IMR-90 (cell line): ENCODE measurements around the gene CIAO3. TPM values are rescaled to one million over a fixed set of nuclear protein-coding genes. Genes with fewer than 3 reads are reported as not detected.

Experiments
- ATAC-seq: fragments of 200-7000 bp; cut with Tn5 transposase; 2 replicates; pipeline ENCODE4 v1.9.1; 2020; ENCODE audit warnings: low read depth, mild to moderate bottlenecking, moderate library complexity
- BruUV-seq: library from RNA; stranded (reverse); fragments of 400-500 nt; replicated peaks from 2 replicates; lab custom pipeline; 2021; lab: Mats Ljungman, UMichigan
- CTCF ChIA-PET: fragments of 300-600 bp; formaldehyde crosslinking; extraction: SDS; loops from one replicate; lab custom pipeline; 2021; ENCODE audit warnings: antibody characterized with exemption; lab: Yijun Ruan, JAX
- POLR2A ChIA-PET: fragments of 300-600 bp; sonication (Branson Sonifier 250); formaldehyde crosslinking; loops from one replicate; lab custom pipeline; 2022; ENCODE audit warnings: antibody characterized with exemption; ENCODE audit not compliant: unreplicated experiment; lab: Charles Lee
- DNase-seq: peaks from one replicate; pipeline ENCODE4 v3.0.0; 2013
- H2AFZ ChIP-seq: replicated peaks from 2 replicates; pipeline ENCODE3; 2013; ENCODE audit warnings: low read length, mild to moderate bottlenecking; ENCODE audit not compliant: poor library complexity
- H2AK5ac ChIP-seq: 2 replicates; pipeline ENCODE4 v1.6.1; 2013; ENCODE audit warnings: low read depth, low read length, inconsistent platforms
- H2AK9ac ChIP-seq: replicated peaks from 2 replicates; pipeline ENCODE3; 2013; ENCODE audit warnings: mild to moderate bottlenecking, low read depth, low read length, moderate library complexity; ENCODE audit not compliant: poor library complexity
- H2BK120ac ChIP-seq: 2 replicates; pipeline ENCODE4 v1.6.1; 2013; ENCODE audit warnings: low read depth, low read length, inconsistent platforms
- H2BK15ac ChIP-seq: 3 replicates; pipeline ENCODE4 v1.6.1; 2013; ENCODE audit warnings: low read depth, low read length, inconsistent platforms
- H2BK20ac ChIP-seq: 2 replicates; pipeline ENCODE4 v1.6.1; 2013; ENCODE audit warnings: low read depth, mild to moderate bottlenecking, inconsistent platforms, low read length, moderate library complexity
- H2BK5ac ChIP-seq: 2 replicates; pipeline ENCODE4 v1.6.1; 2013; ENCODE audit warnings: mild to moderate bottlenecking, low read depth, low read length, inconsistent platforms; ENCODE audit not compliant: poor library complexity, severe bottlenecking
- H3K14ac ChIP-seq: replicated peaks from 2 replicates; pipeline ENCODE4 v1.6.1; 2013; ENCODE audit warnings: low read depth, low read length, inconsistent platforms
- H3K18ac ChIP-seq: 2 replicates; pipeline ENCODE4 v1.6.1; 2013; ENCODE audit warnings: low read depth, low read length, control low read depth
- H3K23ac ChIP-seq: 2 replicates; pipeline ENCODE4 v1.6.1; 2013; ENCODE audit warnings: low read depth, low read length, inconsistent platforms
- H3K27ac ChIP-seq: 2 replicates; pipeline ENCODE4 v1.5.1; 2013; ENCODE audit warnings: mild to moderate bottlenecking, control low read depth, low read length; ENCODE audit not compliant: insufficient read depth
- H3K27me3 ChIP-seq: 2 replicates; pipeline ENCODE4 v1.6.1; 2013; ENCODE audit warnings: low read length; ENCODE audit not compliant: control insufficient read depth, insufficient read depth
- H3K36me3 ChIP-seq: 2 replicates; pipeline ENCODE4 v1.6.1; 2013; ENCODE audit warnings: low read length, mixed read lengths; ENCODE audit not compliant: control insufficient read depth, insufficient read depth
- H3K4ac ChIP-seq: 2 replicates; pipeline ENCODE4 v1.6.1; 2013; ENCODE audit warnings: low read depth, low read length, inconsistent platforms
- H3K4me1 ChIP-seq: 2 replicates; pipeline ENCODE4 v1.6.1; 2013; ENCODE audit warnings: low read length, mixed read lengths; ENCODE audit not compliant: control insufficient read depth, insufficient read depth
- H3K4me2 ChIP-seq: 2 replicates; pipeline ENCODE4 v1.6.1; 2013; ENCODE audit warnings: low read depth, mild to moderate bottlenecking, control low read depth, low read length, moderate library complexity
- H3K4me3 ChIP-seq: 2 replicates; pipeline ENCODE4 v1.5.1; 2013; ENCODE audit warnings: low read depth, mild to moderate bottlenecking, control low read depth, low read length, moderate library complexity; ENCODE audit not compliant: insufficient read depth
- H3K56ac ChIP-seq: 2 replicates; pipeline ENCODE4 v1.6.1; 2013; ENCODE audit warnings: low read length, inconsistent platforms; ENCODE audit not compliant: insufficient read depth; ENCODE audit errors: extremely low read depth
- H3K79me1 ChIP-seq, 2 experiments: 2 replicates each; pipeline ENCODE4 v1.6.1; 2013; ENCODE audit warnings: low read length in 2 of 2, inconsistent platforms in 1 of 2, low read depth in 1 of 2
- H3K9ac ChIP-seq: 2 replicates; pipeline ENCODE4 v1.6.1; 2013; ENCODE audit warnings: low read depth, low read length, control low read depth
- H3K9me1 ChIP-seq: 2 replicates; pipeline ENCODE4 v1.6.1; 2013; ENCODE audit warnings: low read length, inconsistent platforms; ENCODE audit not compliant: insufficient read depth
- H3K9me3 ChIP-seq: 2 replicates; pipeline ENCODE4 v1.6.1; 2013; ENCODE audit warnings: low read length; ENCODE audit not compliant: control insufficient read depth, insufficient read depth
- H4K20me1 ChIP-seq: 2 replicates; pipeline ENCODE4 v1.6.1; 2013; ENCODE audit warnings: low read length, inconsistent platforms; ENCODE audit not compliant: insufficient read depth
- H4K5ac ChIP-seq: 2 replicates; pipeline ENCODE4 v1.6.1; 2013; ENCODE audit warnings: mild to moderate bottlenecking, low read depth, low read length, control low read depth
- H4K8ac ChIP-seq, 2 experiments: 2 replicates each; pipeline ENCODE4 v1.6.1; 2013; ENCODE audit warnings: low read depth in 2 of 2, low read length in 2 of 2, control low read depth in 1 of 2, inconsistent platforms in 1 of 2
- H4K91ac ChIP-seq: 2 replicates; pipeline ENCODE4 v1.6.1; 2013; ENCODE audit warnings: low read depth, low read length, inconsistent platforms; ENCODE audit not compliant: insufficient read depth
- BHLHE40 ChIP-seq: fragments of 150-350 bp; IDR thresholded peaks from 2 replicates; pipeline ENCODE4 v1.6.1; 2016; ENCODE audit warnings: mild to moderate bottlenecking, low read depth, low read length
- CEBPB ChIP-seq: IDR thresholded peaks from 2 replicates; pipeline ENCODE4 v1.6.1; 2012; ENCODE audit warnings: low read depth, low read length, improper control_type of control experiment
- CHD1 ChIP-seq: IDR thresholded peaks from 2 replicates; pipeline ENCODE4 v1.6.1; 2012; ENCODE audit warnings: low read depth, low read length, improper control_type of control experiment
- MAFK ChIP-seq: IDR thresholded peaks from 2 replicates; pipeline ENCODE4 v1.6.1; 2012; ENCODE audit warnings: low read depth, low read length, improper control_type of control experiment
- POLR2A ChIP-seq: IDR thresholded peaks from 2 replicates; pipeline ENCODE4 v1.6.1; 2012; ENCODE audit warnings: mild to moderate bottlenecking, low read depth, low read length
- WGBS, 2 experiments: methylation state at CpG; one replicate each; pipeline versions ENCODE4 v1.1.5 to v1.1.7; 2013; ENCODE audit warnings: missing lambda C conversion rate in 2 of 2; ENCODE audit not compliant: insufficient read length in 1 of 2; ENCODE audit errors: extremely low coverage in 2 of 2; 5-methylcytosine and 5-hydroxymethylcytosine counted together
- dilution Hi-C: fragments of 300-500 bp; cut with HindIII; formaldehyde crosslinking; loops from one replicate; pipeline ENCODE4 v1.14.3; 2018; ENCODE audit warnings: low sequenced_read_pairs; ENCODE audit not compliant: unreplicated experiment
- in situ Hi-C: fragments of 300-500 bp; cut with MboI; formaldehyde crosslinking; loops from 3 replicates; pipeline ENCODE4 v1.14.3; 2019; ENCODE audit warnings: low sequenced_read_pairs, inconsistent platforms, mixed read lengths
- intact Hi-C: fragments of 100-400 bp; cut with micrococcal nuclease; formaldehyde crosslinking; loops from 2 replicates; pipeline ENCODE4 v1.10.0; 2022
- polyA plus RNA-seq, 3 experiments: library from polyadenylated mRNA; depleted of rRNA; stranded (reverse); fragments of >200 nt; gene quantifications; 2 replicates each; pipeline ENCODE4 v1.2.3, GENCODE V29; 2012; ENCODE audit warnings: low replicate concordance in 1 of 3
- total RNA-seq: library from RNA; depleted of rRNA; stranded (reverse); fragments of >200 nt; gene quantifications from 2 replicates; pipeline ENCODE4 v1.2.3, GENCODE V29; 2012

Gene CIAO3
- total and polyA plus RNA-seq, 2 of the 4 experiments (the other 2 are of a cell fraction), result 17.0 to 20.2 TPM

DNA sequence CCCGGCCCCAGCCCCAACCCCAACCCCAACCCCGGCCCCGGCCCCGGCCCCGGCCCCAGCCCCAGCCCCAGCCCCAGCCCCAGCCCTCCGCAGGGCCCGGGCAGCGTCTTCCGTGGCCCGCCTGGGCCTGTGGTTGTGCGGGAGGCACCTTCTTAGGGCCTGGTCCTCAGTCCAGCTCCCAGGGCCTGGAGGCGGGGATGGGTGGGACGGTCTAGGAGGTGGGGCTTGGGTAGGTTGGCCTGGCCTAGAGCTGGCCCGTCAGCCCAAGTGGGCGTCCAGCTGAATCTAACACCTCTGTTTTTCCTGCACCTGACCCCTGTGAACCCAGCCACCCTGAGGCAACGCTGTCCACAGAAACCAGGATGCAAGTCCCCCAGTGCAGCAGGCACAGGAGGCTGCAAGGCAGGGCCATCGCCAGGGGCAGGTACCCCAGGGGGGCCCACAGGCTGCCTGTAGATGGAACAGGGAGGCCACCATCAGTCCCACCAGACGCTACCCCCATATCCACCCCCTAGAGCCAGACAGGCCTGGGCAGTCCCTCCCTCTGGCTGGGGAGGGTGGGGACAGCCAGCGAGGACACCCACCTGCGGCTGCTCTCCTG, 28.5 kb upstream of the CIAO3 start:
- no peak overlapping the region for H3K18ac ChIP-seq
- no peak overlapping the region for H3K14ac ChIP-seq
- H3K9ac ChIP-seq, result no peak overlapping the region
- no peak overlapping the region for H2AFZ ChIP-seq
- H3K4me3 ChIP-seq, result no peak overlapping the region
- H3K4me1 ChIP-seq, result no peaks in the 10 kb centered on the region
- no peak overlapping the region for H2AK5ac ChIP-seq
- ChIA-PET POLR2A (no interaction called here), CTCF (no interaction called here)
- no peak overlapping the region for H4K8ac ChIP-seq
- WGBS, 2 experiments, result 29% methylated on average over 5 of the region's 20 CpGs; no CpG with 5 or more reads in 1 of the 2 experiments
- no peak overlapping the region for H3K56ac ChIP-seq
- no peak overlapping the region for H3K4ac ChIP-seq
- dilution Hi-C loops (no loop called here), intact Hi-C loops (no loop called here), in situ Hi-C loops (no loop called here)
- no TSS peak for BruUV-seq
- ATAC-seq (no peak), DNase-seq (no peak)
- no peak overlapping the region for H2BK120ac ChIP-seq
- H3K27ac ChIP-seq, result no peak overlapping the region
- H3K9me3 ChIP-seq, result no peaks in the 10 kb centered on the region
- H3K79me1 ChIP-seq, result no peaks in the 10 kb centered on the region
- no peak overlapping the region for H3K4me2 ChIP-seq
- H3K23ac ChIP-seq, result no peak overlapping the region
- H3K36me3 ChIP-seq, result no peaks in the 10 kb centered on the region
- H4K5ac ChIP-seq, result no peak overlapping the region
- no peaks in the 10 kb centered on the region for H4K20me1 ChIP-seq
- H2BK5ac ChIP-seq, result no peak overlapping the region
- H3K9me1 ChIP-seq, result no peaks in the 10 kb centered on the region
- H2AK9ac ChIP-seq, result no peak overlapping the region
- no peaks in the 10 kb centered on the region for H3K27me3 ChIP-seq
- TF ChIP-seq POLR2A (no peak), CHD1 (no peak), MAFK (no peak), BHLHE40 (no peak), CEBPB (no peak)
- no peak overlapping the region for H2BK20ac ChIP-seq
- no peak overlapping the region for H2BK15ac ChIP-seq
- no peak overlapping the region for H4K91ac ChIP-seq
